ENCODE results near the gene SRP54. TPM values are rescaled to one million over a fixed set of nuclear protein-coding genes. Genes with fewer than 3 reads are reported as not detected.

The SRP54 gene
- total and polyA plus RNA-seq, 2 of the 13 experiments (the other 11 are each of a cell fraction or from before 2014, with no cell fraction given), result 42.2 to 207 TPM

- peak; percentile 98; a peak in 3 of 4 replicates for TF ChIP-seq HMGXB4 (CRISPR knock-in tag; IDR thresholded peaks at IDR 0.05; ENCODE audit: borderline replicate concordance in 1 of 2, low read depth in 1 of 2)
- TF ChIP-seq ZNF567 (CRISPR knock-in tag; IDR thresholded peaks at IDR 0.05; ENCODE audit: borderline replicate concordance), result peak; percentile 98
- no peak for TF ChIP-seq SYNCRIP (IDR thresholded peaks at IDR 0.05; ENCODE audit: insufficient read depth, low read depth, low read length)
- TF ChIP-seq ZBTB3 (CRISPR knock-in tag; IDR thresholded peaks at IDR 0.05; ENCODE audit: borderline replicate concordance, low read depth), result peak; percentile 97
- TF ChIP-seq ZNF407 (CRISPR knock-in tag; IDR thresholded peaks at IDR 0.05; ENCODE audit: not compliant biosample characterization), result peak; percentile 46
- TF ChIP-seq HNRNPL (IDR thresholded peaks at IDR 0.05; ENCODE audit: low read depth, low read length), result no peak
- no peak; the same call in 1 of the 2 replicates for TF ChIP-seq ZNF367 (CRISPR knock-in tag; IDR thresholded peaks at IDR 0.05; ENCODE audit: borderline replicate concordance)
- TF ChIP-seq MXD1 (CRISPR knock-in tag; IDR thresholded peaks at IDR 0.05), result peak; percentile 89
- TF ChIP-seq REL (CRISPR knock-in tag; conservative IDR thresholded peaks at IDR 0.05), result no peak
- peak; percentile 23; the same call in 1 of the 2 replicates for TF ChIP-seq MAFF (IDR thresholded peaks at IDR 0.05; ENCODE audit: low read depth, low read length)
- TF ChIP-seq RARA (CRISPR knock-in tag; IDR thresholded peaks at IDR 0.05), result peak; percentile 51
- peak; percentile 73; the same call in 1 of the 2 replicates for TF ChIP-seq GMEB2 (CRISPR knock-in tag; IDR thresholded peaks at IDR 0.05; ENCODE audit: low read depth)
- TF ChIP-seq ZNF350 (CRISPR knock-in tag; IDR thresholded peaks at IDR 0.05; ENCODE audit: borderline replicate concordance, low read depth), result peak; percentile 98
- no peak for TF ChIP-seq ZNF589 (CRISPR knock-in tag; conservative IDR thresholded peaks at IDR 0.05)
- TF ChIP-seq MAF1 (CRISPR knock-in tag; IDR thresholded peaks at IDR 0.05; ENCODE audit: borderline replicate concordance), result 0 out of 2 replicates have a peak, but pooled peaks have one; percentile 96
- peak; percentile 94 for TF ChIP-seq ZSCAN29 (CRISPR knock-in tag; conservative IDR thresholded peaks at IDR 0.05)
Observed at GRCh38 chr14:34982421-34983147, at the start of gene SRP54 (continued).
